Mucosa of rectum (tissue), 2 donors: ENCODE data around the gene RPH3AL.
"Not testable (repeated sequence)": the region's sequence is repeated elsewhere in the genome, so short reads cannot be mapped to it uniquely, and the experiment has no call there.

Experiments
- H3K27ac ChIP-seq, 2 donors: one replicate each; pipeline ENCODE4 v1.7.0; 2013; ENCODE audit warnings: inconsistent platforms in 2 of 2, low read depth in 2 of 2, low read length in 2 of 2
- H3K27me3 ChIP-seq, 2 donors: one replicate each; pipeline ENCODE4 v1.7.0; 2013; ENCODE audit warnings: low read length in 2 of 2; ENCODE audit not compliant: control insufficient read depth in 2 of 2, insufficient read depth in 2 of 2
- H3K36me3 ChIP-seq, 2 donors: one replicate each; pipeline ENCODE4 v1.7.0; 2013; ENCODE audit warnings: low read length in 2 of 2; ENCODE audit not compliant: control insufficient read depth in 2 of 2, insufficient read depth in 2 of 2
- H3K4me1 ChIP-seq, 2 donors: one replicate each; pipeline ENCODE4 v1.7.0; 2013; ENCODE audit warnings: low read length in 2 of 2, mild to moderate bottlenecking in 1 of 2; ENCODE audit not compliant: control insufficient read depth in 2 of 2, insufficient read depth in 2 of 2
- H3K4me3 ChIP-seq, 2 donors: one replicate each; pipeline ENCODE4 v1.7.0; 2013; ENCODE audit warnings: low read length in 2 of 2
- H3K9ac ChIP-seq, 2 donors: one replicate each; pipeline ENCODE4 v1.7.0; 2013; ENCODE audit warnings: low read length in 2 of 2, low read depth in 1 of 2, mild to moderate bottlenecking in 1 of 2
- H3K9me3 ChIP-seq, 2 donors: one replicate each; pipeline ENCODE4 v1.7.0; 2013; ENCODE audit warnings: low read length in 2 of 2; ENCODE audit not compliant: control insufficient read depth in 2 of 2
- donor health status: healthy.
- donor health status: Normal muscosa, but diverticular disease.

RPH3AL gene

GRCh38 chr17:226108-227077, 126.2 kb downstream of the RPH3AL start:
- Histone ChIP-seq H3K9ac (no peak overlapping the region), H3K27me3 (no peaks in the 10 kb centered on the region), H3K27ac (no peak overlapping the region), H3K36me3 (no peaks in the 10 kb centered on the region), H3K9me3 (no peaks in the 10 kb centered on the region), H3K4me1 (no peaks in the 10 kb centered on the region), H3K4me3 (no peak overlapping the region)

- Histone ChIP-seq H3K9ac (no peak overlapping the region), H3K4me1 (no peaks in the 10 kb centered on the region), H3K36me3 (no peaks in the 10 kb centered on the region), H3K9me3 (no peaks in the 10 kb centered on the region), H3K27me3 (no peaks in the 10 kb centered on the region), H3K4me3 (no peak overlapping the region), H3K27ac (no peak overlapping the region)
These were observed 127.1 kb downstream of the RPH3AL start for GRCh38 chr17:225551-225950.

GRCh38 chr17:224576-224975, 128.0 kb downstream of the RPH3AL start:
- not testable (repeated sequence) for H3K9me3 ChIP-seq, H3K27ac ChIP-seq, H3K9ac ChIP-seq, H3K4me3 ChIP-seq, H3K36me3 ChIP-seq, H3K4me1 ChIP-seq, H3K27me3 ChIP-seq

- Histone ChIP-seq H3K27me3 (no peaks in the 10 kb centered on the region), H3K9me3 (no peaks in the 10 kb centered on the region), H3K9ac (no peak overlapping the region), H3K36me3 (no peaks in the 10 kb centered on the region), H3K27ac (no peak overlapping the region), H3K4me1 (no peaks in the 10 kb centered on the region), H3K4me3 (no peak overlapping the region)
These were observed 128.7 kb downstream of the RPH3AL start for GRCh38 chr17:223723-224471.

GRCh38 chr17:222172-222571, 130.4 kb downstream of the RPH3AL start:
- no peak overlapping the region for H3K27ac ChIP-seq
- H3K4me3 ChIP-seq, result no peak overlapping the region
- no peaks in the 10 kb centered on the region for H3K4me1 ChIP-seq
- no peaks in the 10 kb centered on the region for H3K36me3 ChIP-seq
- H3K9me3 ChIP-seq, result no peaks in the 10 kb centered on the region
- no peak overlapping the region for H3K9ac ChIP-seq
- H3K27me3 ChIP-seq, result no peaks in the 10 kb centered on the region

- no peaks in the 10 kb centered on the region for H3K27me3 ChIP-seq
These were observed 132.9 kb downstream of the RPH3AL start for GRCh38 chr17:219696-220095.

GRCh38 chr17:218432-219110, 134.0 kb downstream of the RPH3AL start:
- Histone ChIP-seq H3K4me1 (peaks cover 0 to 6% of the 10 kb centered on the region in 2 donors), H3K36me3 (no peaks in the 10 kb centered on the region), H3K4me3 (no peak overlapping the region), H3K27ac (no peak overlapping the region), H3K9ac (no peak overlapping the region), H3K9me3 (no peaks in the 10 kb centered on the region), H3K27me3 (no peaks in the 10 kb centered on the region)

More at GRCh38 chr17:219696-220095, 132.9 kb downstream of the RPH3AL start:
- Histone ChIP-seq H3K27ac (no peak overlapping the region), H3K9ac (no peak overlapping the region), H3K9me3 (no peaks in the 10 kb centered on the region), H3K4me3 (no peak overlapping the region), H3K4me1 (peaks cover 0 to 6% of the 10 kb centered on the region in 2 donors), H3K36me3 (no peaks in the 10 kb centered on the region)

- Histone ChIP-seq H3K36me3 (peaks cover 0 to 7% of the 10 kb centered on the region in 2 donors), H3K4me3 (no peak overlapping the region), H3K4me1 (peaks cover 0 to 6% of the 10 kb centered on the region in 2 donors), H3K9me3 (no peaks in the 10 kb centered on the region), H3K9ac (no peak overlapping the region), H3K27ac (no peak overlapping the region), H3K27me3 (no peaks in the 10 kb centered on the region)
These were observed 136.0 kb downstream of the RPH3AL start for GRCh38 chr17:216625-217024.

- Histone ChIP-seq H3K9ac (peak overlapping the region in 1 of 2 donors; percentile 70), H3K4me3 (peak overlapping the region in 1 of 2 donors; percentile 64), H3K27ac (peak overlapping the region in 1 of 2 donors; percentile 64)
- not testable (repeated sequence) for H3K36me3 ChIP-seq, H3K4me1 ChIP-seq, H3K27me3 ChIP-seq, H3K9me3 ChIP-seq
These were observed 136.8 kb downstream of the RPH3AL start for GRCh38 chr17:215563-216478.
